ENCODE measurements around the gene SCG2.
"Not testable (repeated sequence)": the region's sequence is repeated elsewhere in the genome, so short reads cannot be mapped to it uniquely, and the experiment has no call there.

Gene SCG2

GRCh38 chr2:223607476-223607875 is 5.3 kb upstream of the SCG2 start:
- DNase-seq = no peak

DNA sequence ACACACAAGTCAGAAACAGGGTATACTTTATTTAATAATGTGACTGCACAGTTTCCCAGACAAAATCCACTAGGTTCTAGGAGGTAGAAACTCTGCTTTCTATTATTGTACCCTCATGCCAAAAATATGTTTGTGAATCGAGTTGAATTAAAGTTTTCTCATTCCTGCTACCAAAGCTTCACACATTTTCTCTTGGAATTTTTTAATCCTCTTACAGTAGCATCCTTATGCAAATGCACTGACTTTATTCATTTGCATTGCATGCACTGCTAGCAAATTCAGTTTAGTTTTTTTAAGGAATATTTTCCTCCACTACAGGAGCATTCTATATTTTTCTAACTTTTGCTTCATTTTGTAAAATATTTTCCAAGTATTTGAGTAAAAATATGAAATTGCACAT is 4.8 kb upstream of the SCG2 start:
- DNase-seq = no peak

DNA sequence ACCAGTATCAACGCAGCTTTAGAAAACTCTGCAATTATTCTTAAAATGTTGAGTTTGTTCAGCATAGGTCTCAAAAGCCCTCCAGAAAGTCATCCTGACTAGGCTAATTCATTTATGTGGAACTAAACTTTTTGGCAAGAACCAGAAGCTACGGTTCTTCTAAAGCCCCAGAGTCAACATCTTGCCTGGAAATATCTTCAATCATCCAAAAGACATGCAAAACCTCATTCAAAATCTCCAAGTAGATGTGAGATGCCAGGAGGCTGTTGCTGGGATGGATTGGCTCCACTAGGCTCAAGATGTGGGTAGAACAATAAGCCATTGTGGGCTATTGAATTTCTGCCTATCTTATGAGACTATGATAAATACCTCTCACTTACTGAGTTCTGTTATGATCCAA is 2.1 kb upstream of the SCG2 start:
- no peak for DNase-seq

DNA sequence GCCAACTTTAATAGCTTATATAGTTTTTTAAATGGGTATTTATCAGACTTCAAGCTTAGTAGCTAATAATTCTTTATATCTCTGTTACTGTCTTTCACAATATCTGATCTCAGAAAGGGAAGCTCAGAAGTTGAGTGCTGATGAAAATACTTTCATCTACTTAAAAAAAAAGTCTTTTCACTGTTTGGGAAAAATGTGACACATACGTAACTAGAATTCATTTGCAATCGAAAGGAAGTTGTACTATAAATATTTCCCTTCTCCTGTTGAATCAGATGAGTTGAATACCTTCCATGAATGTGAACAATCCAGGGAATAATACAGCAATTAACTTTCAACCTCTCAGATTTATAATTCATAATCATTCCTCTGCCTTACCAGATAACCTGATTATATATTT is 811 bp upstream of the SCG2 start:
- DNase-seq = no peak

- DNase-seq = no peak
These were observed 1.1 kb downstream of the SCG2 start for GRCh38 chr2:223601018-223601417.

- DNase-seq = no peak
These were observed 2.4 kb downstream of the SCG2 start for GRCh38 chr2:223599640-223600380.

DNA sequence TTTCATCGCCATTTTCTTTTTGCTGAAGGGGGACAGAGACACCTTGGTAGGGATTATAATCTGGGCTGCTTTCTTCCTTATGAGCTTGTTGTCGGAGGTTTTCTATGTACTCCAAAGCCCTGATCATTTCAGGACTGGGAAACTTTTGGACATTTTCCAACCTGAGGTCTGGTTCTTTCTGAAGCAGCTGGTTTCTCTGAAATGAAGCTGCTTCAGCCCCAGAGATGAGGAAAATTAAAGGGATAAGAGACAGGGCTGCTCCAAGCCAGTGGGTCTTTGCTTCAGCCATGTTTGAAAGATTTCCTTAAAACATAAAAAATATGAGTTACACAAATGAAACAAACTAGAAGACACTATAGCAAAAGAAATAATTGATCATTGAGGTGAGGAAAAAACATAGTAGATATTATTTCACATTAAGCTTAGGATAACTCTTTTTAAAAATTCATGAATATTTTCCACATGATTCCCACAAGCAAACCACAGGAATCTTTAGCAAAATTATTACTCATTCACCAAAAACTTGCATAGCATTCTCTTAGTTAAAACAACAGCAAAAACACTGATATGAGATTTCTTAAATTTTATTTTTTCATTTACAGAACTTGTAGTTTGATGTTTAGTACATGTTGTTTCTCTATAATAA is 3.0 kb downstream of the SCG2 start:
- peak; percentile 21 for DNase-seq

DNA sequence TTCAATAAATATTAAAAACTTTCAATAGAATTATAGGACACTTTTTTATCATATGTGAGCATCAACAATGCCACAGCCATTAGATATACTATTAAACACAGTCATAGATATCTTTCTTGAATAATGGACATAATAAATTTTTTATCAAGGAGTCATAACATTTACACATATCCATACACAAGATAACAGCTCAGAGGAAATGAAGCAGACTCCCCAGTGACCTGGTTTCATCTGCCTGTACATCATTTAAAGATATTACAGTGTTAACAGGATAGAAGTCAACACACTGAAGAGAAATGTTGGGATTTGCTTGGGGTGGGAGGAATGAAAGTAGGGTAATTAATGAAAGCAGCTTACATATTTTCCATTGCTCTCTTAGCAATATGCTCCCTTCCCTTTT is 5.1 kb downstream of the SCG2 start:
- DNase-seq = no peak

- DNase-seq = no peak
These were observed 6.0 kb downstream of the SCG2 start for GRCh38 chr2:223596208-223596607.

GRCh38 chr2:223594831-223595230 is 7.3 kb downstream of the SCG2 start:
- DNase-seq = no peak

- no peak for DNase-seq
These were observed 7.9 kb downstream of the SCG2 start for GRCh38 chr2:223594259-223594658.

- not testable (repeated sequence) for DNase-seq
These were observed 9.5 kb downstream of the SCG2 start for GRCh38 chr2:223592689-223593088.

DNA sequence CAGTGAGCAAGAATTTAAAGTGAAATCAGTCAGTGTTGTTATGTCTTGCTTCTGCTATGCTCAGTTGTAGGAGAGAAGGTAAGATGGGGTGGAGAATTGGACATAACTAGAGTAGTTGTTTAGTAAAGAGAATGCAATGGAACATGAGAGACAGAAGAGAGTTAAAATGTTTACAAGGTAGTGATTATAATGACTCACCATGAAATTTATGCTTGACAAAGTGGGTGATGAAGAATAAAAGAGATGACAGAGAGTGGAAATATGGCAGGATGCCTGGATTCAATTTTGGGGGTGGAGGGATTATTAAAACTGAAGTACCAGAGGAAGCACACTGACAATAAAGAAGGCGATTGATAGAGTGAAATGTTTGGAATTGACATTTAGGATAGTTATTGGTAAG is 10.6 kb downstream of the SCG2 start:
- no peak for DNase-seq

DNA sequence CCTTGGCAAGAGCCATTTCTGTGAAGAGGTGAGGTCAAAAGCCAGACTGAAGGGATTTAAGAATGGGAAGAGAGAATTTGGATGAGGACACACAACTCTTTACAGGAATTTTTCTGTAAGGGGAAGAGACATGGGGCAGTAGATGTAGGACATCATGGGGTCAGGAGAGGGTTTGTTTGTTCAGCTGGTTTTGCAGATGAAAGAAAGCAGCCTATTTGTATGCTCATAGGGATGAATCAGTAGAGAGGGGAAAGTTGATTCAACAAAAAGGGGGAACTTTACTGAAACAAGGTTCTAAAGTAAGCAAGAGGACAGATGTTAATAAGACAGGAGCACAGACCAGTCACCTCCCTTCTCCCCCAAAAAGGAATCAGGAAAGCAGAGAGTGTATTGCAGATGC is 11.2 kb downstream of the SCG2 start:
- no peak for DNase-seq

DNA sequence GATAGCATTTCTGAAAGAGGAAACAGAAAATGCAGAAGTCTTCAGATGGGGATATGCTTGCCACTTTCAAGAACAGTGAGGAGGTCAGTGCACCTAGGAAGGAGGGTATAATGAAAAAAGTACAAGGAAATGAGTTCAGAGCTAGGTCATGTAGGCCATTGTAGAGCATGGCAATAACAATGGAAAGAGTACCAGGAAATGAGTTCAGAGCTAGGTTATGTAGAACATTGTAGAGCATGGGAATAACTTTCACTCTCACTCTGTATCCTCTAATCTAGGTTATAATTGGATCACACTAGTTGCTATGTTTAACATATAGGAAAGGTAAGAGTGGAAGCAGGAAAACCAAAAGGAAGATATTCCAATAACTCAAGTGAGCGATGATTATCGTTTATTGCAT is 12.3 kb downstream of the SCG2 start:
- DNase-seq = no peak

DNA sequence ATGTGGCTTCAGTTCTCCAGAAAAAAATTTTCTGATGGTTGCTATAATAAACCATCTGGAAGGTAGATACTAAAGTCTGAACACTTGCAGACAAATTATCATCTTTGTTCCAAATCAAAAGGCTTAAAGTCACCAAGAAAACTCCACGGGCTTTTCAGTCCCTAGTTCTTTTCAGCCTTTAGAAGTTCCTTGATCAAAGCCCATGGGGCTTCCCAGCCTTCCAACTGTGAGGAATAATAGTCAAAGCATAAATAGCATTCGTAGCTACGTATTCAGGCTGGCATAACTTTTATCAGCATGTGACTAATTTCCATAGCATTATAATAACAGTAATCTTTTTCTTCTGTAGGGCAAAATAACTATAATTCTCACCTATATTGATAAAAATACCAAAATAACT is 13.9 kb downstream of the SCG2 start:
- no peak for DNase-seq

DNA sequence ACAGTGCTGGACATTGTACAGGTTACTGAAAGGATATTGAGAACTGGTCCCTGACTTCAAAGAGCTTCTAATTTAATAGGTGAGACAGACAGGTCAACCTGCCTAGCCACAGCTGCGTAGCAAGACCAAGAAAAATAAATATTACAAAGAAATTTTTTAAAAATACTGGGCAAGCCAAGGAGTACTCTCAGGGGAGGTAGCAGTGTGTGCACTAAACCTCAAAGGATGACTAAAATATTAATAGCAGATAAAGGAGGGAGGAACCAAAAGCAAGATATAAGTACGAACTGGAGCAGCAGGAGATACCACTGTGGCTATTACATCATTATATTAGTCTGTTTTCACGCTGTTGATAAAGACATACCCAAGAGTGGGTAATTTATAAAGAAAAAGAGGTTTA is 14.9 kb downstream of the SCG2 start:
- DNase-seq = no peak

DNA sequence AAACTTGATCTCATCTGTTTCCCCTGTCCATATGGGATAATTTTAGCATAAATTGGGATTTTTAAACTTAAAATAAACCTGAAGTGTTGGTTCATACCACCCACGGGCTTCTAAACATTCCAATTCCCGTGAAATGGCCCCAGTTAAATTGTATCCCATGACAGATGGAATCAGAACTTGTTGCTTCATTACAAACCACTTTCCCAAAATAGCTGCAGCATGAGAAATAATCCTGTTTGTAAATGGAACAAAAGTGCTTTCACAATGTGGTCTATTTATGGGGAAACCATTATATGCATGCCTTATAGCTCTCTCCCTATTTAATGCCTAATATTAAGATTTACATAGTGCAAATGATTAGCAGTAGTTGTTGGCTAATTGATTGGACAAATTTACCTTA is 15.9 kb downstream of the SCG2 start:
- DNase-seq = no peak

GRCh38 chr2:223585666-223586065 is 16.5 kb downstream of the SCG2 start:
- no peak for DNase-seq

DNA sequence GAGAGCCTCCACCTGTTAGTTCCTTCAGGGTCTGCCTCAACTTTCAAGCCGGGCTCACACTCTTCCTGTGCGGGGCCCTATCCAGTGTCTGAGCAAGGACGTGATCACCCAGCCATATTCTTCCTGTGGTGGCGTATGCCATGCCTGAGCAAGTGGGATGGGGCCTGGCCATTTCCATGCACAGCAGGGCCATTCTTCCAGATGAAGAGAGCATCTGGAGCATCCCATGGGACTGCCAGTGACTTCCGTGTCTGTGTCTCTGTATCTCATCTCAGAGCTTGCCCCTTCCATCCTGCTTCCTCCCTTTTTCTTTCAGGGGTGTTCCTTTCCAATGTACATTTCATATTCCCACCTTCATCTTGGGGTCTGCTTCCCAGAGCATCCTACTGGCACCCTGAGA is 20.2 kb downstream of the SCG2 start:
- DNase-seq = no peak

DNA sequence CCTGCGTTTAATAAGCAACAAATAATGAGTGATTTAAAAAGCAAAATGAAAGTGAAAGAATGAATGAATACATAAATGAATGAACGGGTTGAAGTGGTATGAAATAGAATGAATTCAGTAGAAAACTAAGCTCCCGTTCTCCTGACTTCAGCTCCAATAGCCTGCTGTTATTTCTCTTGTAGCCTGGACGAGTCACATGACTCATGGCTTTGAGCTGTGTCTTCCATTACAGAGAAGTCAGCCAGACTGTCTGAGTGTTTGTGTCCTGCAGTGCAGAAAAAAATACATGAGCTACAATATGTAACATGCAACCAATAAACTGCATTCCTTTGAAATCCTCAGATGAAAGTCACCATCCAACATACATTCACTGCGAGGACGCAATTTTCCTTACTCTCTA is 21.2 kb downstream of the SCG2 start:
- peak; percentile 41 for DNase-seq

- no peak for DNase-seq
These were observed 23.3 kb downstream of the SCG2 start for GRCh38 chr2:223578846-223579245.

DNA sequence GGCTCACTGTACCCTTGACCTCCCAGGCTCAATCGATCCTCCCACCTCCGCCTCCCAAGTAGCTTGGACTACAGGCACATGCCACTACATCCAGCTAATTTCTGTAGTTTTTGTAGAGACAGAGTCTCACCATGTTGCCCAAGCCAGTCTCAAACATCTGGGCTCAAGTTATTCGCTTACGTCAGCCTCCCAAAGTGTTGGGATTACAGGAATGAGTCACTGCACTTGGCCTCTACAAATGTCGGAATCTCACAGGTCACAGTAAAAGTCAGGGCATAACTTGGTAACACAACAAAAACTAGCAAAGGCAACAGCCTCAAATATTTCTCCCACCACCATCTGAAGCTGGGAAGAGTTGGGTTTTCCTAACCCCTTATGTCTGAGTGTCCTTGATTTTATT is 25.3 kb downstream of the SCG2 start:
- no peak for DNase-seq

GRCh38 chr2:223570784-223571183 is 31.4 kb downstream of the SCG2 start:
- DNase-seq = no peak

DNA sequence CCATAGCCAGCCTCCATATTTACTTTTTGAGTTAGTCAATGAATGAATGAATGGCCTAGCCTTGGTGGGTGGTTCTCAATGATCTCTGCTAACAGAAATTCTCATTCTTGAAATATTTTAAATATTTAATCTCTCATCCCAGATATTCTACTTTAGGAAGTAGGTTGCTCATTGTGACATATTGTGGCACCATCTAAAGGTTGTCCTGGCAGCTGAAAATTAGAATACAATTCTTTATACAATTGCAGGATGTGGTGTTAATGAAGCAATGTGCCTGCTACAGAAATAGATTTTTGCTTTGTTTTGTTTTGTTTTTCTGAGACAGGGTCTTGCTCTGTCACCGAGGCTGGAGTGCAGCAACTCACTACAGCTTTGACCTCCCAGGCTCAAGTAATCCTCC is 35.8 kb downstream of the SCG2 start:
- DNase-seq = no peak
